Panc1 (cell line): ENCODE data around the gene GGA1. TPM values are rescaled to one million over a fixed set of nuclear protein-coding genes. Genes with fewer than 3 reads are reported as not detected.
"Not testable (repeated sequence)": the region's sequence is repeated elsewhere in the genome, so short reads cannot be mapped to it uniquely, and the experiment has no call there.

Experiments
- ATAC-seq: fragments of 200-7000 bp; cut with Tn5 transposase; 2 replicates; pipeline ENCODE4 v1.9.1; 2020; ENCODE audit warnings: mild to moderate bottlenecking, moderate library complexity
- BruUV-seq: library from RNA; stranded (reverse); fragments of 400-500 nt; replicated peaks from 2 replicates; lab custom pipeline; 2021; lab: Mats Ljungman, UMichigan
- CTCF ChIA-PET: fragments of 300-600 bp; sonication (Branson Sonifier 250); formaldehyde crosslinking; loops from one replicate; lab custom pipeline; 2022; ENCODE audit warnings: antibody characterized with exemption; lab: Charles Lee
- POLR2A ChIA-PET: fragments of 300-600 bp; sonication (Branson Sonifier 250); formaldehyde crosslinking; loops from one replicate; lab custom pipeline; 2022; ENCODE audit warnings: antibody characterized with exemption; lab: Charles Lee
- DNase-seq: peaks from one replicate; pipeline ENCODE4 v3.0.0-alpha.2; 2010; ENCODE audit warnings: low read depth, low spot score
- H3K27ac ChIP-seq: 2 replicates; pipeline ENCODE4 v1.5.1; 2011; ENCODE audit warnings: mild to moderate bottlenecking, low read length, inconsistent platforms
- H3K27me3 ChIP-seq: fragments of 200-500 bp; sonication (Bioruptor generic); 2 replicates; pipeline ENCODE4 v1.6.0; 2014; ENCODE audit warnings: low read length, inconsistent platforms; ENCODE audit not compliant: control insufficient read depth, insufficient read depth
- H3K36me3 ChIP-seq: fragments of 200-500 bp; sonication (Bioruptor generic); 2 replicates; pipeline ENCODE4 v1.5.1; 2014; ENCODE audit warnings: inconsistent platforms, mild to moderate bottlenecking, low read length, moderate library complexity; ENCODE audit not compliant: control insufficient read depth, insufficient read depth
- H3K4me1 ChIP-seq: 2 replicates; pipeline ENCODE4 v1.5.1; 2011; ENCODE audit warnings: inconsistent platforms, mild to moderate bottlenecking, low read length, moderate library complexity; ENCODE audit not compliant: control insufficient read depth, insufficient read depth
- H3K4me3 ChIP-seq, 2 experiments: 2 replicates each; pipeline ENCODE4 v1.5.1; 2011 to 2012; ENCODE audit warnings: low read depth in 2 of 2, low read length in 2 of 2, mild to moderate bottlenecking in 2 of 2, inconsistent platforms in 1 of 2, moderate library complexity in 1 of 2
- H3K9me3 ChIP-seq: fragments of 200-500 bp; sonication (Bioruptor generic); 2 replicates; pipeline ENCODE4 v1.5.1; 2014; ENCODE audit warnings: low read depth, mild to moderate bottlenecking, inconsistent platforms, low read length, moderate library complexity; ENCODE audit not compliant: control insufficient read depth, insufficient read depth
- POLR2AphosphoS5 ChIP-seq: IDR thresholded peaks from 2 replicates; pipeline ENCODE4 v1.6.1; 2012; ENCODE audit warnings: mild to moderate bottlenecking, low read depth, low read length, moderate library complexity
- SIN3A ChIP-seq: IDR thresholded peaks from 2 replicates; pipeline ENCODE4 v1.6.1; 2012; ENCODE audit warnings: low read depth, mild to moderate bottlenecking, low read length, moderate library complexity, borderline replicate concordance; ENCODE audit not compliant: insufficient read depth
- TCF7L2 ChIP-seq: IDR thresholded peaks from 2 replicates; pipeline ENCODE4 v1.6.1; 2011; ENCODE audit warnings: mild to moderate bottlenecking, low read depth, low read length, inconsistent platforms
- in situ Hi-C: cut with HindIII; loops from 2 replicates; pipeline ENCODE4 v1.10.0; 2016; ENCODE audit warnings: low sequenced_read_pairs, low pct_unique_long_range_greater_than_20kb
- intact Hi-C: fragments of 100-400 bp; cut with micrococcal nuclease; formaldehyde crosslinking; loops from one replicate; pipeline ENCODE4 v1.10.0; 2022; ENCODE audit not compliant: unreplicated experiment
- total RNA-seq: library from RNA; stranded (reverse); gene quantifications from one replicate; pipeline ENCODE4 v1.2.1, GENCODE V29; 2021; ENCODE audit not compliant: unreplicated experiment
- TF ChIP-seq, protein P1 (sequence below), 2 experiments: IDR thresholded peaks; 2 replicates each; pipeline ENCODE4 v1.6.1; 2011 to 2012; ENCODE audit warnings: low read depth in 2 of 2, control low read depth in 1 of 2, low read length in 1 of 2, mild to moderate bottlenecking in 1 of 2, moderate library complexity in 1 of 2; ENCODE audit not compliant: insufficient read depth in 1 of 2
- TF ChIP-seq, protein P2 (sequence below): fragments of 450-650 bp; IDR thresholded peaks from 2 replicates; pipeline ENCODE4 v1.5.1; 2017; ENCODE audit warnings: mild to moderate bottlenecking

The GGA1 gene
- total RNA-seq, 1 experiment from 2014 or later, result 45.4 TPM

DNA sequence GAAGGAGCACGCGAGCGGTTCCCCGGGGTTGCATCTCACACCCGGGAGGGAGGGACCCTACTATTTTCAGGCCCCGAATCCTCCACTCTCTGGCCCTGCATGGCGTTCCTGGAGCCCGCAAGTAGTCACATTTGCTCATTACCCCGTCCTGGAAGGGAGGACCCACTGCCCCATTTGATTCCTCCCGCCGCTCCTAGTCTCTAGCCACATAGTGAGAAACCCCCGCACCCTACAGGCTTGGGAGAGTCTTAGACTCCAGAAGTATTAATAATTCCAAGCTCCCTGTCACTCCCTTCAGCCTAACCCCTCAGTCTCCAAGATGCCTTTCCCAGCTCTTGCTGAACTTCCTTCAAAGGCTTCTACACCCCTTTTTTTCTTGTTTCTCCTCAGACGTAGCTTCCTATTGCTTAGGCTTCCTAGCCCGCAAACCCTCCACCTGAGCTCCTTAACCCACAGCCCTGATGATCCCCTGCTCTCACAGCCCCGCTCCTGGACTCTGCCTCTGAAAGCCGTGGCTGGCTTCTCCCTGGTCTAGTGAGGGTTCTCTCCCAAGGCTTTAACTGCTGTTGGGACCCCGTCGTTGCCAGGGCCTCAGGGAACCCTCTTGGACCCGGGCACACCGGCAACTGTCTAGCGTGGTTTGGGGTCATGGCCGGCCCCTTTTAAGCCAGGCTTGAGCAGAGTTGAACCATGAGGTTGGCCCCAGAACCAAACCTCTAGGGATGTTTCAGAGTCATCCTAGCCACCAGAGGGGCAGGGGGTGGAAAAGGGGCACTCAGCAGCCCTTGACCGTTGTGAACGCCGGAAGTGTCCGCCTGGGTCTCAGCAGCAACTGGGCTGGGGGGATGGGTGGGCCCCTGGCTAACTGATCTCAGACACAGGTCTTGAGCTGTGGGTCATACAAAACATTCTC lies 862 bp downstream of the GGA1 start:
- Histone ChIP-seq H3K27me3 (no peaks in the 10 kb centered on the region), H3K4me1 (peaks cover 3% of the 10 kb centered on the region), H3K36me3 (peaks cover 7% of the 10 kb centered on the region; the same call in 1 of the 2 replicates), H3K4me3 (peak overlapping the region; percentile 68 to 74), H3K27ac (peak overlapping the region; percentile 81), H3K9me3 (no peaks in the 10 kb centered on the region)
- in situ Hi-C loops, result no loop called here
- TF ChIP-seq TCF7L2 (no peak), SIN3A (no peak), POLR2AphosphoS5 (no peak)
- TF ChIP-seq, protein P1, sequence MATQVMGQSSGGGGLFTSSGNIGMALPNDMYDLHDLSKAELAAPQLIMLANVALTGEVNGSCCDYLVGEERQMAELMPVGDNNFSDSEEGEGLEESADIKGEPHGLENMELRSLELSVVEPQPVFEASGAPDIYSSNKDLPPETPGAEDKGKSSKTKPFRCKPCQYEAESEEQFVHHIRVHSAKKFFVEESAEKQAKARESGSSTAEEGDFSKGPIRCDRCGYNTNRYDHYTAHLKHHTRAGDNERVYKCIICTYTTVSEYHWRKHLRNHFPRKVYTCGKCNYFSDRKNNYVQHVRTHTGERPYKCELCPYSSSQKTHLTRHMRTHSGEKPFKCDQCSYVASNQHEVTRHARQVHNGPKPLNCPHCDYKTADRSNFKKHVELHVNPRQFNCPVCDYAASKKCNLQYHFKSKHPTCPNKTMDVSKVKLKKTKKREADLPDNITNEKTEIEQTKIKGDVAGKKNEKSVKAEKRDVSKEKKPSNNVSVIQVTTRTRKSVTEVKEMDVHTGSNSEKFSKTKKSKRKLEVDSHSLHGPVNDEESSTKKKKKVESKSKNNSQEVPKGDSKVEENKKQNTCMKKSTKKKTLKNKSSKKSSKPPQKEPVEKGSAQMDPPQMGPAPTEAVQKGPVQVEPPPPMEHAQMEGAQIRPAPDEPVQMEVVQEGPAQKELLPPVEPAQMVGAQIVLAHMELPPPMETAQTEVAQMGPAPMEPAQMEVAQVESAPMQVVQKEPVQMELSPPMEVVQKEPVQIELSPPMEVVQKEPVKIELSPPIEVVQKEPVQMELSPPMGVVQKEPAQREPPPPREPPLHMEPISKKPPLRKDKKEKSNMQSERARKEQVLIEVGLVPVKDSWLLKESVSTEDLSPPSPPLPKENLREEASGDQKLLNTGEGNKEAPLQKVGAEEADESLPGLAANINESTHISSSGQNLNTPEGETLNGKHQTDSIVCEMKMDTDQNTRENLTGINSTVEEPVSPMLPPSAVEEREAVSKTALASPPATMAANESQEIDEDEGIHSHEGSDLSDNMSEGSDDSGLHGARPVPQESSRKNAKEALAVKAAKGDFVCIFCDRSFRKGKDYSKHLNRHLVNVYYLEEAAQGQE (IDR thresholded peaks at IDR 0.05; ENCODE audit: insufficient read depth in 1 of 2, low read depth in 2 of 2, low read length in 1 of 2), result no peak
- TF ChIP-seq, protein P2, sequence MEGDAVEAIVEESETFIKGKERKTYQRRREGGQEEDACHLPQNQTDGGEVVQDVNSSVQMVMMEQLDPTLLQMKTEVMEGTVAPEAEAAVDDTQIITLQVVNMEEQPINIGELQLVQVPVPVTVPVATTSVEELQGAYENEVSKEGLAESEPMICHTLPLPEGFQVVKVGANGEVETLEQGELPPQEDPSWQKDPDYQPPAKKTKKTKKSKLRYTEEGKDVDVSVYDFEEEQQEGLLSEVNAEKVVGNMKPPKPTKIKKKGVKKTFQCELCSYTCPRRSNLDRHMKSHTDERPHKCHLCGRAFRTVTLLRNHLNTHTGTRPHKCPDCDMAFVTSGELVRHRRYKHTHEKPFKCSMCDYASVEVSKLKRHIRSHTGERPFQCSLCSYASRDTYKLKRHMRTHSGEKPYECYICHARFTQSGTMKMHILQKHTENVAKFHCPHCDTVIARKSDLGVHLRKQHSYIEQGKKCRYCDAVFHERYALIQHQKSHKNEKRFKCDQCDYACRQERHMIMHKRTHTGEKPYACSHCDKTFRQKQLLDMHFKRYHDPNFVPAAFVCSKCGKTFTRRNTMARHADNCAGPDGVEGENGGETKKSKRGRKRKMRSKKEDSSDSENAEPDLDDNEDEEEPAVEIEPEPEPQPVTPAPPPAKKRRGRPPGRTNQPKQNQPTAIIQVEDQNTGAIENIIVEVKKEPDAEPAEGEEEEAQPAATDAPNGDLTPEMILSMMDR, result no peak
- CTCF ChIA-PET, result no interaction called here
- DNase-seq (no peak), ATAC-seq (no peak)
- no TSS peak for BruUV-seq
- POLR2A ChIA-PET, result no interaction called here
- intact Hi-C loops, result no loop called here

DNA sequence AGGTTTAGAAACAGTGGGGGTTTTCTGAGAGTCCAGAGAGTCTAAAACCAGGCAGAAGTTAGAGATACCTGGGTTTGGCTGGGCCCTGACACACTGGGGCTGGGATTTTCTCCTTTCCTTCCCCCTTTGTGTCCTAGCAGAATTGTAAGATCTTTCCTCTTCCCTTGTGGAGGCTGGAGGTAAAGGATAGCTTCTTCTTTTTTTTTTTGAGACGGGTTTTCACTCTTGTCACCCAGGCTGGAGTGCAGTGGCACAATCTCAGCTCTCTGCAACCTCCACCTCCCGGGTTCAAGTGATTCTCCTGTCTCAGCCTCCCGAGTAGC lies 1.5 kb downstream of the GGA1 start:
- H3K27me3 ChIP-seq, H3K36me3 ChIP-seq, DNase-seq, H3K9me3 ChIP-seq, BruUV-seq, H3K4me1 ChIP-seq, CTCF ChIA-PET, POLR2A ChIA-PET, intact Hi-C loops, in situ Hi-C loops, ATAC-seq: not testable (repeated sequence)
- Histone ChIP-seq H3K4me3 (peak overlapping the region in 1 of 2 experiments; percentile 74; a peak in 2 of 4 replicates), H3K27ac (peak overlapping the region; percentile 81)

DNA sequence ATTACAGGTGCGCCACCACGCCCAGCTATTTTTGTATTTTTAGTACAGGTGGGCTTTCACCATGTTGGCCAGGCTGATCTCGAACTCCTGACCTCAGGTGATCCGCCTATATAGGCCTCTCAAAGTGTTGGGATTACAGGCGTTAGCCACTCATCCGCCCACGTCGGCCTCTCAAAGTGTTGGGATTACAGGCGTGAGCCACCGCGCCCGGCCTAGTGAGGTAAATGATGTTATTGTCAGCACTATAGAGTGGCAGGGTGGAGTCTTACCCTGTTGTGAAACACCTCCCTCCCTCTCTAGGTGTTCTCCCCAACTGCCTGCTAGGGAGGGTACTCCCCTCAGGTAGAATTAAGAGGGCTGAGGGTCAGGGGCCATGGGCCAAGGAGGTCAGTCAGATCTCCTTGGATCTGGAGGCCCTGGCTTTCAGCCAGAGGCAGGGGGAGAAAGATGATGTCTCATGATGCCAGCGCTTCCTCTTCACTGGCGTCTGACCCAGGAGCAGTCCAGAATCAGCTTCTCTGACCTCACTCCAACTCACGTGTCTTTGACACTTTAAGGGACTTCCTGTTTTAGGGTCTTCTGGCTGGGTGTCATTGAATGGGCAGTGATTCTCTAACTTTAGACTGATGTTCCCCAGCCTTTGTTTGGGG lies 2.0 kb downstream of the GGA1 start:
- Histone ChIP-seq H3K36me3 (peaks cover 7% of the 10 kb centered on the region; the same call in 1 of the 2 replicates), H3K27me3 (no peaks in the 10 kb centered on the region), H3K9me3 (no peaks in the 10 kb centered on the region), H3K4me3 (no peak overlapping the region), H3K27ac (no peak overlapping the region), H3K4me1 (peaks cover 3% of the 10 kb centered on the region)
- ChIA-PET CTCF (no interaction called here), POLR2A (no interaction called here)
- no peak for DNase-seq
- no TSS peak for BruUV-seq
- TF ChIP-seq, protein P2, result no peak
- TF ChIP-seq TCF7L2 (no peak), SIN3A (no peak), POLR2AphosphoS5 (no peak)
- TF ChIP-seq, protein P1 (IDR thresholded peaks at IDR 0.05; ENCODE audit: insufficient read depth in 1 of 2, low read depth in 2 of 2, low read length in 1 of 2), result no peak
- in situ Hi-C loops, result no loop called here
- no peak for ATAC-seq
- intact Hi-C loops, result no loop called here
